T-helper 22 cell (primary cell): ENCODE data around the gene CA11.
A peak's percentile ranks its signal among the peaks of the same experiment; 100 is the strongest.
"Not testable (repeated sequence)": the region's sequence is repeated elsewhere in the genome, so short reads cannot be mapped to it uniquely, and the experiment has no call there.

Experiments
- DNase-seq: peaks from one replicate; pipeline ENCODE4 v3.0.0-alpha.2; 2020; ENCODE audit warnings: low read depth

The CA11 gene

GRCh38 chr19:48669903-48670668 lies 24.1 kb upstream of the CA11 start:
- DNase-seq = no peak

GRCh38 chr19:48668761-48669160 lies 22.8 kb upstream of the CA11 start:
- no peak for DNase-seq

- no peak for DNase-seq
Measured at GRCh38 chr19:48668332-48668731, 22.3 kb upstream of the CA11 start.

GRCh38 chr19:48665786-48666185 lies 19.8 kb upstream of the CA11 start:
- no peak for DNase-seq

- no peak for DNase-seq
Measured at GRCh38 chr19:48664476-48664875, 18.5 kb upstream of the CA11 start.

- DNase-seq = no peak
Measured at GRCh38 chr19:48663667-48664066, 17.7 kb upstream of the CA11 start.

- no peak for DNase-seq
Measured at GRCh38 chr19:48661711-48662090, 15.7 kb upstream of the CA11 start.

GRCh38 chr19:48660852-48661710 lies 15.1 kb upstream of the CA11 start:
- peak; percentile 56 for DNase-seq

GRCh38 chr19:48659768-48660167 lies 13.8 kb upstream of the CA11 start:
- no peak for DNase-seq

- no peak for DNase-seq
Measured at GRCh38 chr19:48658483-48658882, 12.5 kb upstream of the CA11 start.

- DNase-seq = not testable (repeated sequence)
Measured at GRCh38 chr19:48657828-48658227, 11.8 kb upstream of the CA11 start.

GRCh38 chr19:48656840-48657474 lies 11.0 kb upstream of the CA11 start:
- DNase-seq = no peak

GRCh38 chr19:48654299-48655059 lies 8.5 kb upstream of the CA11 start:
- no peak for DNase-seq

GRCh38 chr19:48651683-48652048 lies 5.7 kb upstream of the CA11 start:
- no peak for DNase-seq

- no peak for DNase-seq
Measured at GRCh38 chr19:48650974-48651682, 5.1 kb upstream of the CA11 start.

GRCh38 chr19:48648134-48648533 lies 2.1 kb upstream of the CA11 start:
- DNase-seq = no peak

GRCh38 chr19:48646722-48647216 lies 782 bp upstream of the CA11 start:
- no peak for DNase-seq

- DNase-seq = no peak
Measured at GRCh38 chr19:48645620-48646000, 377 bp downstream of the CA11 start.

- peak; percentile 60 for DNase-seq
Measured at GRCh38 chr19:48644839-48645619, 958 bp downstream of the CA11 start.

GRCh38 chr19:48644355-48644754 lies 1.6 kb downstream of the CA11 start:
- DNase-seq = no peak

GRCh38 chr19:48642862-48643261 lies 3.1 kb downstream of the CA11 start:
- no peak for DNase-seq
